Right lobe of liver (tissue), 4 donors: ENCODE results near the gene NBAS.

Experiments used
- POLR2A ChIP-seq: fragments of 450-650 bp; IDR thresholded peaks from one replicate; pipeline ENCODE4 v1.6.1; 2017; ENCODE audit warnings: antibody characterized with exemption, mild to moderate bottlenecking
- TF ChIP-seq, protein P1 (sequence below), 4 donors: fragments of 200-600 bp in 3 of 4; fragments of 450-650 bp in 1 of 4; IDR thresholded peaks; one replicate each; pipeline versions ENCODE4 v1.5.1 to v1.8.0; 2016 to 2022; ENCODE audit warnings: antibody characterized with exemption in 4 of 4, mild to moderate bottlenecking in 2 of 4
- donor health status: DM: no; HTN: no; CAD: no.
- donor health status: DM: no; HTN: no; CAD: no.
- donor health status: DM: no; HTN: yes; CAD: no.

GRCh38 chr2:15141211-15141610 lies 419.9 kb downstream of the NBAS start:
- TF ChIP-seq, protein P1, sequence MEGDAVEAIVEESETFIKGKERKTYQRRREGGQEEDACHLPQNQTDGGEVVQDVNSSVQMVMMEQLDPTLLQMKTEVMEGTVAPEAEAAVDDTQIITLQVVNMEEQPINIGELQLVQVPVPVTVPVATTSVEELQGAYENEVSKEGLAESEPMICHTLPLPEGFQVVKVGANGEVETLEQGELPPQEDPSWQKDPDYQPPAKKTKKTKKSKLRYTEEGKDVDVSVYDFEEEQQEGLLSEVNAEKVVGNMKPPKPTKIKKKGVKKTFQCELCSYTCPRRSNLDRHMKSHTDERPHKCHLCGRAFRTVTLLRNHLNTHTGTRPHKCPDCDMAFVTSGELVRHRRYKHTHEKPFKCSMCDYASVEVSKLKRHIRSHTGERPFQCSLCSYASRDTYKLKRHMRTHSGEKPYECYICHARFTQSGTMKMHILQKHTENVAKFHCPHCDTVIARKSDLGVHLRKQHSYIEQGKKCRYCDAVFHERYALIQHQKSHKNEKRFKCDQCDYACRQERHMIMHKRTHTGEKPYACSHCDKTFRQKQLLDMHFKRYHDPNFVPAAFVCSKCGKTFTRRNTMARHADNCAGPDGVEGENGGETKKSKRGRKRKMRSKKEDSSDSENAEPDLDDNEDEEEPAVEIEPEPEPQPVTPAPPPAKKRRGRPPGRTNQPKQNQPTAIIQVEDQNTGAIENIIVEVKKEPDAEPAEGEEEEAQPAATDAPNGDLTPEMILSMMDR (IDR thresholded peaks at IDR 0.05) = no peak
- no peak for TF ChIP-seq POLR2A
